ENCODE results near the gene ADPRS. TPM values are rescaled to one million over a fixed set of nuclear protein-coding genes. Genes with fewer than 3 reads are reported as not detected.

Gene ADPRS
- total RNA-seq, 2 donors from 2014 or later: 15.4 to 17.6 TPM

- DNase-seq: no peak
- intact Hi-C loops (cut with DNase I): no loop called here
- no peak for ATAC-seq
Measured at GRCh38 chr1:36086529-36087232, 2.0 kb upstream of the ADPRS start.

- ATAC-seq (no peak), DNase-seq (no peak)
- intact Hi-C loops (cut with DNase I): no loop called here
Measured at GRCh38 chr1:36087233-36088123, 1.2 kb upstream of the ADPRS start.

- DNase-seq: no peak
- intact Hi-C loops (cut with DNase I): no loop called here
- ATAC-seq: peak in 1 of 2 donors; percentile 14
Measured at GRCh38 chr1:36088265-36088576, 471 bp upstream of the ADPRS start.

- intact Hi-C loops (cut with DNase I): loop anchor here in 1 of 2 donors (10.0 kb wide), 1 partner anchor 335 kb away; no protein-coding TSS in a partner anchor
- ATAC-seq (peak in 1 of 2 donors; percentile 3), DNase-seq (no peak)
Measured at GRCh38 chr1:36089393-36090121, 865 bp downstream of the ADPRS start.

- intact Hi-C loops (cut with DNase I): loop anchor here in 1 of 2 donors (10.0 kb wide), 1 partner anchor 334 kb away; no protein-coding TSS in a partner anchor
- ATAC-seq (no peak), DNase-seq (no peak)
Measured at GRCh38 chr1:36091141-36091540, 2.4 kb downstream of the ADPRS start.

- ATAC-seq: no peak
- intact Hi-C loops (cut with DNase I): loop anchor here in 1 of 2 donors (10.0 kb wide), 1 partner anchor 333 kb away; no protein-coding TSS in a partner anchor
- DNase-seq: no peak
Measured at GRCh38 chr1:36091698-36092097, 3.0 kb downstream of the ADPRS start.

- intact Hi-C loops (cut with DNase I): loop anchor here in 1 of 2 donors (10.0 kb wide), 1 partner anchor 333 kb away; no protein-coding TSS in a partner anchor
- DNase-seq (no peak), ATAC-seq (no peak)
Measured at GRCh38 chr1:36092166-36092797, 3.6 kb downstream of the ADPRS start.

GRCh38 chr1:36092798-36093185 lies 4.1 kb downstream of the ADPRS start:
- ATAC-seq (no peak), DNase-seq (no peak)
- intact Hi-C loops (cut with DNase I): loop anchor here in 1 of 2 donors (10.0 kb wide), 1 partner anchor 332 kb away; no protein-coding TSS in a partner anchor

- ATAC-seq: no peak
- no peak for DNase-seq
- intact Hi-C loops (cut with DNase I): loop anchor here in 1 of 2 donors (10.0 kb wide), 1 partner anchor 332 kb away; no protein-coding TSS in a partner anchor
Measured at GRCh38 chr1:36093226-36093625, 4.5 kb downstream of the ADPRS start.

- DNase-seq (no peak), ATAC-seq (no peak)
- intact Hi-C loops (cut with DNase I): loop anchor here in 1 of 2 donors (10.0 kb wide), 1 partner anchor 331 kb away; no protein-coding TSS in a partner anchor
Measured at GRCh38 chr1:36093929-36094328, 5.2 kb downstream of the ADPRS start.

GRCh38 chr1:36094621-36095061 lies 5.9 kb downstream of the ADPRS start:
- intact Hi-C loops (cut with DNase I): loop anchor here in 1 of 2 donors (10.0 kb wide), 1 partner anchor 330 kb away; no protein-coding TSS in a partner anchor
- ATAC-seq (no peak), DNase-seq (no peak)

GRCh38 chr1:36095760-36096405 lies 7.2 kb downstream of the ADPRS start:
- intact Hi-C loops (cut with DNase I): loop anchor here in 1 of 2 donors (10.0 kb wide), 1 partner anchor 329 kb away; no protein-coding TSS in a partner anchor
- no peak for DNase-seq
- ATAC-seq: no peak

GRCh38 chr1:36096500-36097432 lies 8.1 kb downstream of the ADPRS start:
- no peak for DNase-seq
- no peak for ATAC-seq
- intact Hi-C loops (cut with DNase I): loop anchor here in 1 of 2 donors (10.0 kb wide), 1 partner anchor 328 kb away; no protein-coding TSS in a partner anchor

- no peak for ATAC-seq
- intact Hi-C loops (cut with DNase I): loop anchor here (2.0 to 10.0 kb wide), 2 partner anchors 323 to 327 kb away; no protein-coding TSS in a partner anchor
- no peak for DNase-seq
Measured at GRCh38 chr1:36097693-36098585, 9.2 kb downstream of the ADPRS start.

GRCh38 chr1:36098650-36099365 lies 10.1 kb downstream of the ADPRS start:
- DNase-seq (no peak), ATAC-seq (no peak)
- intact Hi-C loops (cut with DNase I): loop anchor here (2.0 to 10.0 kb wide), 2 partner anchors 322 to 326 kb away; no protein-coding TSS in a partner anchor

All from left cardiac atrium (tissue), 4 donors.